ENCODE measurements around the gene SIGLEC12.
"Not testable (repeated sequence)": the region's sequence is repeated elsewhere in the genome, so short reads cannot be mapped to it uniquely, and the experiment has no call there.

Gene SIGLEC12

DNA sequence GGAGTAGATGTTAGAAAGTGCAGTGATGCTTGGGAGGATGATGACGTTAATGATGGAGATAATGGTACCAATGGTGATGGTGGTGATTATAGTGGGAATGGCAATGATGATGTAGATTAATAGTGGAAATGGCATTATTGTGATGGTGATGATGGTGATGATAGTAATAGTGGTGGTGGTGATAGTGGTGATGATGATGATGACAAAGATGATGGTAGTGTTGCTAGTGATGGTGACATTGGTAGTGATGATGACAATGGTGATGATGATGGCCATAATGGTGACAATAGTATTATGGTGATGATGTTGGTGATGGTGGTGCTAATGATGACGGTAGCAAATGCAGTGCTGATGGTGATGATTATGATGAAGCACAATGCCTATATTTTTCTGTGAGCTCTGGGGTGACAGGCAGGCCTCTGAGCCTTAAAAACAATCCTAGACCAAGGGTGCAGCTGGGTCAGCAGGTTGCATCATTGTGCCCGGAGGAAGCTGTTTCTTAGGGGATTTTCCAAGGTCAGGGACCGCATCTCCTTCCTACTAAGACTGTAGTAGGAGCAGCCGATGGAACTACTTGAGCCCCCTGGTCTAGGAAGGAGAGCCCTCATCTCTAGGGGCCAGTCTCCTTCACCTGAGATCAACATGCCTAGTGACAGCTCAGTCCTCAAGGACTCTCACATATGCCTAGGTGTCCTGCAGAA lies 15.5 kb downstream of the SIGLEC12 start:
- DNase-seq (ENCODE audit: low read depth in 2 of 2) = no peak

- peak in 1 of 2 donors; percentile 25 for DNase-seq (ENCODE audit: low read depth in 2 of 2)
Measured at GRCh38 chr19:51480590-51480989, 21.0 kb downstream of the SIGLEC12 start.

GRCh38 chr19:51479531-51480331 lies 21.9 kb downstream of the SIGLEC12 start:
- peak in 1 of 2 donors; percentile 21 for DNase-seq (ENCODE audit: low read depth in 2 of 2)

DNA sequence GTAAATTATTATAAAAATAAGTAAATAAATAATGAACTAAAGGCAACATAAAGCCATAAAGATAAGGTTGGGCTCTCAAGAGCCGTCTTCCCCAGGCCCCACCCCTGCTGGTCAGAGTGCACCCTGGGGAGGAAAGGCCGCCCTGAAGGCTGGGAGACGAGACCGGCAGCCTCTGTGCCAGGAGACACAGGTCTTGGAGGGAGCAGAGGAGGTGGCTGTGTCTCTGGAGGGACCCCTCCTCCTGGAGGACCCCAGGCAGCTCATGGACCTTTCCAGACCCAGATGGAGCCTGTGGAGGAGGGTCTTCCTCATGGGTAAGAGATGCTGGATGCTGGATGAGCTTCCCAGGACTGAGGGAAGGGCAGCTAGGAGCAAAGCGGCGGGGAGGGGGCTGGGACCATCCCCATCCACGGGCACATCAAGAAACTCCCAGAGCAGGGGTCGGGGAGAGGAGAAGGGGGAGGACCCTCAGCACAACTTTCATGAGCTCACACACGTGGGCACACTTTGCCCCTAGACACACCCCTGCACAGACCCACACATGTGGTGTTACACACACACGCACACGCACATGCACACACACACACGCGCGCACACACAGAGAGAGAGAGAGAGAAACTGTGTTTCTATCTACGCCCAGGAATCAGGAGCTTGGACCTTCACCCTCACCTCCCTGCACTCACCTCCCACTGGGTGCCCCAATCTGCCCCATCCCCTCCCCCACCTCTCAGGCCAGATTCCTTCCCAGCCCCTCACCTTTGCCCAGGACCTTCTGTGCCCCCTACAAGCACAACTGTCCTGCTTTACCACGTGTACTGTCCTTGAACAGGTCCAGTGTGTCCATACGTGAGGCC lies 23.0 kb downstream of the SIGLEC12 start, which contains the start of gene CEACAM18:
Gene CEACAM18, plus strand, starts transcription at position 159 of the 854 bp plus-strand sequence.
- no peak for DNase-seq (ENCODE audit: low read depth in 2 of 2)

DNA sequence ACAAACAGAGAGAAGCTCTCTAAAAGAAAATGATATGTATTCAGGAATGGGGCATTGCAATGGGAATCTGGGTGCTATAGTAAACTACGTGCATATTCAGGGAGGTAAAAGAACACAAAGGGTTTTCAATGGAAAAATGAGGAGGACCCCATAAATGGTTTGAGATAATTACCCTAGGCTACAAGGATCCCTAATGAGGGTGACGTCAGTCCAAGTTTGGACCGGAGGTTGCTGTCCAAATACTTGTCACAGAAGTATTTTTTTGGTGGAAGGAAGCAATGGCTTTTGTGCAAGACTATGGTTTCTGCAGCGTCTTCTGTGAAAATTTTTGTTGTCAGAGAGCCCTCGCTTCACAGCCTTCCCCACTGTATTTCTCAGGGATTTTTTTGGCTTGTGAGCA lies 24.3 kb downstream of the SIGLEC12 start:
- DNase-seq (ENCODE audit: low read depth in 2 of 2) = no peak

GRCh38 chr19:51476164-51476563 lies 25.4 kb downstream of the SIGLEC12 start:
- DNase-seq (ENCODE audit: low read depth in 2 of 2) = no peak

- peak; percentile 87 to 92 for DNase-seq (ENCODE audit: low read depth in 2 of 2)
Measured at GRCh38 chr19:51473009-51473707, 28.4 kb downstream of the SIGLEC12 start.

- DNase-seq (ENCODE audit: low read depth in 2 of 2) = no peak
Measured at GRCh38 chr19:51472607-51473006, 29.0 kb downstream of the SIGLEC12 start.

- DNase-seq (ENCODE audit: low read depth in 2 of 2) = no peak
Measured at GRCh38 chr19:51471527-51471926, 30.1 kb downstream of the SIGLEC12 start.

DNA sequence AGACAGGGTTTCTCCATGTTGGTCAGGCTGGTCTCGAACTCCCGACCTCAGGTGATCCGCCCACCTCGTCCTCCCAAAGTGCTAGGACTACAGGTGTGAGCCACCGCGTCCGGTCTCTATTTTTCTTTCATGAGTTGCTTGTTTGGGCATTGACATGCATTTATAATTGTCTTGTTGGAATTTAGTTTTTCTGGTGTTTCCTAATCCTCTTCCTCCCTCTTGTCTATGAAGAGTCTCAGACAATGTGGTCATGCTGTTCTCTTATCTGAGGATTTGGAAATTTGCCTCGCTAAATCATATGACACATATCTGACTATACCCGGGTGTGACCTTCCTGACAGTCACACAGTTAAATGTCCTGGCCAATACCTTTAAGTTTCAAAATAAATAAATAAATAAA lies 30.6 kb downstream of the SIGLEC12 start:
- DNase-seq (ENCODE audit: low read depth in 2 of 2) = no peak

DNA sequence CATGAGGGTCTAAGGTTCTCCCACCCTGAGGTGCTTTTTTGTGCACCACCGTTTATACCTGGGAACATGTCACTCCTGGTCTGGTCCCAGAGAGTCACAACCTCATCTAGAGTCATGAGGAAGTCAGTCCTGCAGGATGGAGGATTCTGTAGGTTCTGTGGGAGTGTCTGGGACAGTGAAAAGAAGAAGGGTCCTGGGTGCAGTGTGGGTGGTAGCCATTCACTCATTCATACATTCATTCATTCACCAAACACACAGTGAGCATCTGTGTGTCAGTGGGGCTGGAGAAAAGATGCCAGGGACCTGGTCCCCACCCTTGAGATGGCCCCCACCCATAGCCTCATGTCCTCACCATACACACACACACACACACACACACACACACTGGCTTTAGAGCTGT lies 32.0 kb downstream of the SIGLEC12 start:
- DNase-seq (ENCODE audit: low read depth in 2 of 2) = no peak

GRCh38 chr19:51469162-51469561 lies 32.4 kb downstream of the SIGLEC12 start:
- DNase-seq (ENCODE audit: low read depth in 2 of 2) = no peak

- DNase-seq (ENCODE audit: low read depth in 2 of 2) = no peak
Measured at GRCh38 chr19:51468545-51468920, 33.1 kb downstream of the SIGLEC12 start.

GRCh38 chr19:51467864-51468544 lies 33.6 kb downstream of the SIGLEC12 start:
- no peak for DNase-seq (ENCODE audit: low read depth in 2 of 2)

DNA sequence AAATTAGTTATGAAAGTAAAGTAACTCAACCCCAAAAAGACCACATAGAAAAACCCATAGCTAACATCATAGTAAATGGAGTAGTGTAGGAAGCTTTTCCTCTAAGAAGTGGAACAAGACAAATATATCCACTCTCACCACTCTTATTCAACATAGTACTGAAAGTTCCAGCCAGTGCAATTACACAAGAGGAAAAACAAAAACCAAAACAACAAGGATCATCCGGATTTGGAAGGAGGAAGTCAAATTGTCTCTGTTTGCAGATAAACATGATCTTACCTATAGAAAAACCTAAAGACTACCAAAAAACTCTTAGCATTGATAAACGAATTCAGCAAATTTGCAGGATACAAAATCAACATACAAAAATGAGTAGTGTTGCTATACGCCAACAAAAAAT lies 34.9 kb downstream of the SIGLEC12 start:
- DNase-seq (ENCODE audit: low read depth in 2 of 2) = no peak

DNA sequence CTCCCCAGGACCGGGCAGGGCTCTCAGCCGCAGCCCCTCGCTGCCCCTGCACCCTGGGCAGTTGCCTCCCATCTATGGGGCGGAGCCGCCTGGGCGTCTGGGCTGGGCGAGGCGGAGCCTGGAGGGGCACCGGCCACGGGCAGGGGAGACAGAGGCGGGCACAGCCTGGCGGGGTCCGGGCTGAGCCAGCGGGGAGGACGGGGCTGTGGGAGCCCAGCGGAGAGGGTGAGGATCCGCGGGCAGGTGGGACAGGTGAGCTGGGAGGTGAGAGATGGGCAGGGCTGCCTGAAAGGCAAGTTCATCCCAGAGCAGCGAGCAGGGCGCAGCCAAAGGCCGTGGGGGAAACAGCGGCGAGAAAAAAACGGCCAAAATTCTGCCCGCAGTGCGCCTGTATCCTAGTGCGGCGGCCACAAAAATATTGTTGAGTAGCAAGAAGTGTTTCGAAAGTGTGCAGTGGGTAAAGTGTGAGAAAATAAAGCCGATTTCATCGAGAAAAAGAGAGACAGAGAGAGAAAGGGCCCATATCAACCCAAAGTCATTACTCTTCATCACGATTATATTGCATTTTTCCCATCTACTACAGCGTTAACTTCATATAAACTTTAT lies 37.5 kb downstream of the SIGLEC12 start:
- DNase-seq (ENCODE audit: low read depth in 2 of 2) = not testable (repeated sequence)

GRCh38 chr19:51462681-51463080 lies 38.9 kb downstream of the SIGLEC12 start:
- no peak for DNase-seq (ENCODE audit: low read depth in 2 of 2)

- DNase-seq (ENCODE audit: low read depth in 2 of 2) = no peak
Measured at GRCh38 chr19:51462276-51462675, 39.3 kb downstream of the SIGLEC12 start.

GRCh38 chr19:51461723-51462161 lies 39.9 kb downstream of the SIGLEC12 start:
- no peak for DNase-seq (ENCODE audit: low read depth in 2 of 2)

GRCh38 chr19:51460164-51460992 lies 41.2 kb downstream of the SIGLEC12 start:
- DNase-seq (ENCODE audit: low read depth in 2 of 2) = no peak
